Activated B cell treated with CpG ODN at 0.5 μM for 24 hours (primary cell): Measurements from ENCODE around the gene PPP2R5A. TPM values are rescaled to one million over a fixed set of nuclear protein-coding genes. Genes with fewer than 3 reads are reported as not detected.

Source experiments
- ATAC-seq: fragments of 200-7000 bp; cut with Tn5 transposase; one replicate; pipeline ENCODE4 v1.10.0; 2021; ENCODE audit warnings: low read depth, mild to moderate bottlenecking, moderate library complexity
- CTCF ChIA-PET: fragments of 350-600 bp; sonication (Branson Sonifier 250); formaldehyde crosslinking; loops from one replicate; lab custom pipeline; 2021; ENCODE audit warnings: antibody characterized with exemption; lab: Charles Lee
- POLR2A ChIA-PET: fragments of 350-600 bp; sonication (Branson Sonifier 250); formaldehyde crosslinking; loops from one replicate; lab custom pipeline; 2021; ENCODE audit warnings: antibody characterized with exemption; lab: Charles Lee
- DNase-seq: peaks from one replicate; pipeline ENCODE4 v3.0.0; 2022
- H3K27ac Mint-ChIP-seq: one replicate; pipeline ENCODE4 v1.8.0; 2020; ENCODE audit warnings: mixed read lengths
- H3K27me3 Mint-ChIP-seq: one replicate; pipeline ENCODE4 v1.8.0; 2021; ENCODE audit warnings: mixed read lengths
- H3K36me3 Mint-ChIP-seq: one replicate; pipeline ENCODE4 v1.8.0; 2021; ENCODE audit warnings: low read depth, mixed read lengths
- H3K4me1 Mint-ChIP-seq: one replicate; pipeline ENCODE4 v1.8.0; 2021; ENCODE audit warnings: mixed read lengths
- H3K4me3 Mint-ChIP-seq: one replicate; pipeline ENCODE4 v1.8.0; 2020; ENCODE audit warnings: mild to moderate bottlenecking, mixed read lengths
- H3K9me3 Mint-ChIP-seq: one replicate; pipeline ENCODE4 v1.8.0; 2020; ENCODE audit warnings: mixed read lengths
- CTCF ChIP-seq: fragments of 200-600 bp; IDR thresholded peaks from one replicate; pipeline ENCODE4 v1.8.0; 2022; ENCODE audit warnings: antibody characterized with exemption, mild to moderate bottlenecking
- intact Hi-C: fragments of 100-400 bp; cut with micrococcal nuclease; formaldehyde crosslinking; loops from one replicate; pipeline ENCODE4 v1.15.1; 2024
- total RNA-seq: library from RNA; stranded (reverse); gene quantifications from 2 replicates; pipeline ENCODE4 v1.2.3, GENCODE V29; 2022

Gene PPP2R5A
- total RNA-seq, 1 donor from 2014 or later, result 31.6 TPM

GRCh38 chr1:212241501-212241900 lies 43.7 kb upstream of the PPP2R5A start:
- Mint-ChIP-seq H3K4me3 (no peak overlapping the region), H3K27ac (no peak overlapping the region), H3K36me3 (no peaks in the 10 kb centered on the region), H3K4me1 (peaks cover 22% of the 10 kb centered on the region), H3K9me3 (no peaks in the 10 kb centered on the region), H3K27me3 (no peaks in the 10 kb centered on the region)
- POLR2A ChIA-PET, result no interaction called here
- CTCF ChIA-PET, result no interaction called here
- intact Hi-C loops, result no loop called here
- ATAC-seq (no peak), DNase-seq (no peak)
- no peak for TF ChIP-seq CTCF

- no peak for DNase-seq
- Mint-ChIP-seq H3K4me3 (no peak overlapping the region), H3K4me1 (peaks cover 22% of the 10 kb centered on the region), H3K36me3 (no peaks in the 10 kb centered on the region), H3K27ac (no peak overlapping the region), H3K9me3 (no peaks in the 10 kb centered on the region), H3K27me3 (no peaks in the 10 kb centered on the region)
- TF ChIP-seq CTCF, result no peak
- CTCF ChIA-PET, result no interaction called here
- POLR2A ChIA-PET, result no interaction called here
- no peak for ATAC-seq
- intact Hi-C loops, result no loop called here
Observed at GRCh38 chr1:212241957-212242287, 43.3 kb upstream of the PPP2R5A start.

- H3K9me3 Mint-ChIP-seq, result no peaks in the 10 kb centered on the region
- no peak overlapping the region for H3K27ac Mint-ChIP-seq
- no peak for TF ChIP-seq CTCF
- ATAC-seq (no peak), DNase-seq (no peak)
- ChIA-PET CTCF (no interaction called here), POLR2A (no interaction called here)
- no peaks in the 10 kb centered on the region for H3K27me3 Mint-ChIP-seq
- intact Hi-C loops, result no loop called here
- no peaks in the 10 kb centered on the region for H3K36me3 Mint-ChIP-seq
- H3K4me3 Mint-ChIP-seq, result no peak overlapping the region
- H3K4me1 Mint-ChIP-seq, result peaks cover 22% of the 10 kb centered on the region
Observed at GRCh38 chr1:212242288-212242984, 42.8 kb upstream of the PPP2R5A start.

GRCh38 chr1:212242985-212243308 lies 42.3 kb upstream of the PPP2R5A start:
- no peaks in the 10 kb centered on the region for H3K27me3 Mint-ChIP-seq
- H3K4me1 Mint-ChIP-seq, result peaks cover 22% of the 10 kb centered on the region
- no peak overlapping the region for H3K4me3 Mint-ChIP-seq
- CTCF ChIA-PET, result no interaction called here
- H3K36me3 Mint-ChIP-seq, result no peaks in the 10 kb centered on the region
- H3K9me3 Mint-ChIP-seq, result no peaks in the 10 kb centered on the region
- intact Hi-C loops, result no loop called here
- DNase-seq, result no peak
- no peak for TF ChIP-seq CTCF
- no peak overlapping the region for H3K27ac Mint-ChIP-seq
- ATAC-seq, result no peak
- POLR2A ChIA-PET, result no interaction called here

- ATAC-seq (no peak), DNase-seq (no peak)
- no peak for TF ChIP-seq CTCF
- Mint-ChIP-seq H3K36me3 (no peaks in the 10 kb centered on the region), H3K27me3 (no peaks in the 10 kb centered on the region), H3K4me3 (no peak overlapping the region), H3K27ac (no peak overlapping the region), H3K4me1 (peaks cover 22% of the 10 kb centered on the region), H3K9me3 (no peaks in the 10 kb centered on the region)
- POLR2A ChIA-PET, result interaction anchor here (0.7 kb wide), 1 partner anchor 635 kb away, joined by 3 read pairs; no protein-coding TSS in a partner anchor
- intact Hi-C loops, result no loop called here
- CTCF ChIA-PET, result no interaction called here
Observed at GRCh38 chr1:212244441-212244840, 40.8 kb upstream of the PPP2R5A start.
